Kidney (tissue), 14 donors: Measurements from ENCODE around the gene AGBL1. TPM values are rescaled to one million over a fixed set of nuclear protein-coding genes. Genes with fewer than 3 reads are reported as not detected.
A peak's percentile ranks its signal among the peaks of the same experiment; 100 is the strongest.

Source experiments
- DNase-seq, 5 donors: peaks; one replicate each; pipeline ENCODE4 v3.0.0-alpha.2; 2013 to 2020
- FAIRE-seq: peaks from 2 replicates; lab custom pipeline; 2012; peaks lifted over from hg19 to GRCh38; lab: Jason Lieb, UNC
- H3K27ac ChIP-seq, 2 donors: one replicate each; pipeline ENCODE4 v1.7.0; 2013; ENCODE audit warnings: low read depth in 2 of 2, low read length in 2 of 2, inconsistent platforms in 1 of 2
- H3K27me3 ChIP-seq: one replicate; pipeline ENCODE4 v1.7.1; 2013; ENCODE audit warnings: low read length, inconsistent platforms; ENCODE audit not compliant: control insufficient read depth, insufficient read depth
- H3K36me3 ChIP-seq, 3 donors: one replicate each; pipeline versions ENCODE4 v1.7.0 to v1.7.1; 2013; ENCODE audit warnings: low read length in 3 of 3, control low read depth in 1 of 3, inconsistent platforms in 1 of 3; ENCODE audit not compliant: insufficient read depth in 3 of 3, control insufficient read depth in 2 of 3
- H3K4me1 ChIP-seq, 3 donors: one replicate each; pipeline versions ENCODE4 v1.7.0 to v1.7.1; 2013; ENCODE audit warnings: low read length in 3 of 3, inconsistent platforms in 1 of 3, low read depth in 1 of 3; ENCODE audit not compliant: control insufficient read depth in 2 of 3, insufficient read depth in 2 of 3
- H3K4me3 ChIP-seq, 3 donors: one replicate each; pipeline versions ENCODE4 v1.7.0 to v1.8.1; 2013; ENCODE audit warnings: low read length in 3 of 3, control low read depth in 1 of 3, inconsistent platforms in 1 of 3
- H3K9ac ChIP-seq, 3 donors: one replicate each; pipeline versions ENCODE4 v1.7.0 to v1.7.1; 2013; ENCODE audit warnings: low read length in 3 of 3, control low read depth in 1 of 3, inconsistent platforms in 1 of 3
- H3K9me3 ChIP-seq, 3 donors: one replicate each; pipeline versions ENCODE4 v1.7.0 to v1.7.1; 2013; ENCODE audit warnings: low read length in 3 of 3, control low read depth in 1 of 3, inconsistent platforms in 1 of 3; ENCODE audit not compliant: control insufficient read depth in 2 of 3, insufficient read depth in 1 of 3
- intact Hi-C: fragments of 100-400 bp; cut with DNase I; formaldehyde crosslinking; loops from one replicate; pipeline ENCODE4 v1.11.1; 2022
- polyA plus RNA-seq: library from polyadenylated mRNA; stranded (reverse); fragments of 350-450 nt; fragmentation: Illumina TruSeq; extraction: RNeasy Lipid Tissue Mini Kit (QIAGEN cat#74804); gene quantifications from one replicate; pipeline ENCODE4 v1.2.3, GENCODE V29; 2014; ENCODE audit warnings: low read depth, low replicate concordance; ENCODE audit not compliant: insufficient read depth
- total RNA-seq: library from RNA; stranded (reverse); fragmentation: NEBNext Ultra II Directional; extraction: Animal tissue kit (Norgen Biotek cat#: 25700); gene quantifications from one replicate; pipeline ENCODE4 v1.2.1, GENCODE V29; 2021
- TF ChIP-seq, protein P1 (sequence below): IDR thresholded peaks from 3 replicates; pipeline ENCODE4 v1.5.1; 2012; ENCODE audit warnings: mild to moderate bottlenecking, moderate library complexity, borderline replicate concordance; ENCODE audit not compliant: insufficient read depth; ENCODE audit errors: extremely low read depth
- donor health status: control.
- donor health status: control.
- donor health status: control.
- donor health status: control.
- donor health status: control.
- donor health status: DM: yes; HTN: yes; CAD: no.
- donor health status: Normal renal cell carcinoma (clear cell type).

Gene AGBL1
- total and polyA plus RNA-seq, 2 donors from 2014 or later, result not detected

DNA sequence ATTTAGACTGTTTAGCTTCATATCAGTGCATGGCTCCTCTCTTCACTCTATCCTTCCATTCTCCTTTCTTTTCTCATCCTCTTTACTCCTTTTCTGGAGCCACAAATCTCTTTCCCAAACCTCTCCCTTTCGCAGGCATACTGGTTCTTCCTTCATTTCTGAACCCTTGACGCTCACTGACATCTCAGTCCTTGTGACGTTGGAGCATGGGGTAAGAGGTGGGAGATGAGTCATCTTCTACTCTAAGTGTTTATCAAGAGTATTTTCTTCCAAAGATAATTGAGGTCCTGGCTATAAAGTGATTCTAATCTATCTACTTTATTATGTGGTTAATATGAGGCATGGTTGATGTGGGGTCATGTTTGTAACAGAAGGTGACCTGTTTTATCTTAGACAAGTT lies 414.2 kb downstream of the AGBL1 start:
- H3K36me3 ChIP-seq, result no peaks in the 10 kb centered on the region
- H3K27ac ChIP-seq, result no peak overlapping the region
- H3K9ac ChIP-seq, result no peak overlapping the region
- H3K27me3 ChIP-seq, result no peaks in the 10 kb centered on the region
- no peaks in the 10 kb centered on the region for H3K4me1 ChIP-seq
- TF ChIP-seq, protein P1, sequence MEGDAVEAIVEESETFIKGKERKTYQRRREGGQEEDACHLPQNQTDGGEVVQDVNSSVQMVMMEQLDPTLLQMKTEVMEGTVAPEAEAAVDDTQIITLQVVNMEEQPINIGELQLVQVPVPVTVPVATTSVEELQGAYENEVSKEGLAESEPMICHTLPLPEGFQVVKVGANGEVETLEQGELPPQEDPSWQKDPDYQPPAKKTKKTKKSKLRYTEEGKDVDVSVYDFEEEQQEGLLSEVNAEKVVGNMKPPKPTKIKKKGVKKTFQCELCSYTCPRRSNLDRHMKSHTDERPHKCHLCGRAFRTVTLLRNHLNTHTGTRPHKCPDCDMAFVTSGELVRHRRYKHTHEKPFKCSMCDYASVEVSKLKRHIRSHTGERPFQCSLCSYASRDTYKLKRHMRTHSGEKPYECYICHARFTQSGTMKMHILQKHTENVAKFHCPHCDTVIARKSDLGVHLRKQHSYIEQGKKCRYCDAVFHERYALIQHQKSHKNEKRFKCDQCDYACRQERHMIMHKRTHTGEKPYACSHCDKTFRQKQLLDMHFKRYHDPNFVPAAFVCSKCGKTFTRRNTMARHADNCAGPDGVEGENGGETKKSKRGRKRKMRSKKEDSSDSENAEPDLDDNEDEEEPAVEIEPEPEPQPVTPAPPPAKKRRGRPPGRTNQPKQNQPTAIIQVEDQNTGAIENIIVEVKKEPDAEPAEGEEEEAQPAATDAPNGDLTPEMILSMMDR, result no peak
- no peaks in the 10 kb centered on the region for H3K9me3 ChIP-seq
- H3K4me3 ChIP-seq, result no peak overlapping the region
- DNase-seq, result no peak
- no peak for FAIRE-seq
- intact Hi-C loops, result no loop called here

DNA sequence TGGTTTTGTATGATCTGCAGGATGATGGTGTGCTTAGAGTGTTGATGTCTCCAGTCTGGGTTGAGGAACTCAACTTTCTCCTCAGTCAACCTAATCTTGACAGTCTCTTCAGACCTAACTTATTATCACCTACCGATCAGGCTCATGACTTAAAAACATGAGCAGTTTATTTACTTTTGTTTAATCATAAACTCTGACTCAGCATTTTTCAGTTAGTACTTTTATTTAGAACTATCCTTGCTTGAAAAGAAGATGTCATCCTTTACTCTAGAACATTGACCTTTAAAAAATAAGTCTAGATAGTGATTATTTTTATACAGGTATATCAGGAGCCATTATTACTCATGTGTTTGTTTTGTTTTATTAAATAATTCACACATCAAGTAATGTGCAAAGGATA lies 414.8 kb downstream of the AGBL1 start:
- H3K27me3 ChIP-seq, result no peaks in the 10 kb centered on the region
- DNase-seq (no peak), FAIRE-seq (no peak)
- TF ChIP-seq, protein P1, result no peak
- no peaks in the 10 kb centered on the region for H3K9me3 ChIP-seq
- no peak overlapping the region for H3K27ac ChIP-seq
- no peak overlapping the region for H3K4me3 ChIP-seq
- intact Hi-C loops, result no loop called here
- H3K36me3 ChIP-seq, result no peaks in the 10 kb centered on the region
- H3K4me1 ChIP-seq, result no peaks in the 10 kb centered on the region
- H3K9ac ChIP-seq, result no peak overlapping the region

DNA sequence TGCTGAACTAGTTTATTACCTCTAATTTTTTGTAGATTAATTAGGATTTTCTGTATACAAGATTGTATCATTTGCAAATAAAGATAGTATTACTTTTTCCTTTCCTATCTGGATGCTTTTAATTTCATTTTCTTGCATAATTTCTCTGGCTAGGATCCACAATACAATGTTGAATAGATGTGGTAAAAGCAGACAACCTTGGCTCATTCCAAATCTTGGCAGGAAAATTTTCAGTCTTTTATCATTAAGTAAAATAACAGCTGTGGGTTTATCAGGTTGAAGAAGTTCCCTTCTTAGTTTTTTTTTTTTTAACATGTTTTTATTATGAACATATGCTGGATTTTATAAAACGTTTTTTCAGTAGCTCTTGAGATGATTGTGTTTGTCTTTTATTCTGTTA lies 422.6 kb downstream of the AGBL1 start:
- Histone ChIP-seq H3K36me3 (no peaks in the 10 kb centered on the region), H3K4me3 (no peak overlapping the region), H3K27me3 (no peaks in the 10 kb centered on the region), H3K9ac (no peak overlapping the region), H3K4me1 (no peaks in the 10 kb centered on the region), H3K9me3 (peaks cover 0 to 3% (median 0%) of the 10 kb centered on the region in 3 donors), H3K27ac (no peak overlapping the region)
- FAIRE-seq (peak; percentile 21), DNase-seq (no peak)
- intact Hi-C loops, result no loop called here
- TF ChIP-seq, protein P1, result no peak

DNA sequence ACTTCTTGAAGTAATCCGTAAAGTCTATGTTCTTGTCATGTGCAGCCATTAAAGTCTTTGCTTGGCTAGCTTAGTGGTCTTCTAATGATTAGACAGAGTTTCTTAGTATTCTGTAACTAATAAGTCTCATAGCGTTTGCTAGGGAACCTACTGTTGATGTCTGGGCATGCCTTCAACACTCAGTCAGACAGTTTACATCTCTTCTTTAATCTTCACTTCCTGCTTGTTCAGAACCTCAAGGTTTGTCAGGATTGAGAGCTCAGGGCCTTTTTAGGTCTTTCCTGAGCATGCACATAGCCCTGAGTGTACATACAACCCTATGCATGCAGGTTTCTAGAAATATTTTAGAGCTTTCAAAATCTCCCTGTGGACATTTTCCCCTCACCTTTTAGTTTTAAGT lies 426.3 kb downstream of the AGBL1 start:
- TF ChIP-seq, protein P1, result no peak
- intact Hi-C loops, result no loop called here
- no peak overlapping the region for H3K4me3 ChIP-seq
- no peak overlapping the region for H3K9ac ChIP-seq
- peaks cover 0 to 3% (median 0%) of the 10 kb centered on the region in 3 donors for H3K9me3 ChIP-seq
- H3K27me3 ChIP-seq, result no peaks in the 10 kb centered on the region
- no peaks in the 10 kb centered on the region for H3K36me3 ChIP-seq
- no peak overlapping the region for H3K27ac ChIP-seq
- no peak for FAIRE-seq
- H3K4me1 ChIP-seq, result no peaks in the 10 kb centered on the region
- DNase-seq, result no peak
